Esophagus squamous epithelium (tissue), 5 donors: ENCODE results near the gene ZNF410. TPM values are rescaled to one million over a fixed set of nuclear protein-coding genes. Genes with fewer than 3 reads are reported as not detected.
"Not testable (repeated sequence)": the region's sequence is repeated elsewhere in the genome, so short reads cannot be mapped to it uniquely, and the experiment has no call there.

Experiments used
- DNase-seq: peaks from one replicate; lab custom pipeline; 2025; lab: John Stamatoyannopoulos, UW
- H3K27ac ChIP-seq, 4 donors: fragments of 200-600 bp; sonication (generic); one replicate each; pipeline ENCODE4 v1.5.1; 2016 to 2019; ENCODE audit warnings: mild to moderate bottlenecking in 1 of 4
- H3K27me3 ChIP-seq, 4 donors: fragments of 200-600 bp; sonication (generic); 1 replicate in 3 of 4; 2 replicates in 1 of 4; pipeline versions ENCODE4 v1.5.1 to v1.6.0; 2017 to 2021; ENCODE audit warnings: antibody characterized with exemption in 1 of 4
- H3K36me3 ChIP-seq, 3 donors: fragments of 200-600 bp; sonication (generic); one replicate each; pipeline ENCODE4 v1.5.1; 2016 to 2019
- H3K4me1 ChIP-seq, 3 donors: fragments of 200-600 bp; sonication (generic); one replicate each; pipeline ENCODE4 v1.5.1; 2017 to 2019
- H3K4me3 ChIP-seq, 4 donors: fragments of 200-600 bp; sonication (generic); 1 replicate in 3 of 4; 2 replicates in 1 of 4; pipeline ENCODE4 v1.5.1; 2016 to 2019; ENCODE audit warnings: mild to moderate bottlenecking in 2 of 4, moderate library complexity in 1 of 4
- H3K9me3 ChIP-seq, 3 donors: fragments of 200-600 bp; sonication (generic); one replicate each; pipeline ENCODE4 v1.5.1; 2016 to 2019
- CTCF ChIP-seq, 6 experiments: fragments of 450-650 bp in 4 of 6; fragments of 200-600 bp in 2 of 6; sonication (generic) in 2 of 6; IDR thresholded peaks; one replicate each; pipeline ENCODE4 v1.5.1; 2016 to 2019; ENCODE audit warnings: antibody characterized with exemption in 6 of 6, mild to moderate bottlenecking in 4 of 6, moderate library complexity in 4 of 6
- POLR2A ChIP-seq, 4 donors: fragments of 450-650 bp; IDR thresholded peaks; one replicate each; pipeline ENCODE4 v1.6.1; 2017; ENCODE audit warnings: antibody characterized with exemption in 4 of 4, mild to moderate bottlenecking in 4 of 4, moderate library complexity in 3 of 4
- WGBS, 2 donors: methylation state at CpG; one replicate each; pipeline ENCODE4 v1.1.5; 2018; 5-methylcytosine and 5-hydroxymethylcytosine counted together
- intact Hi-C: fragments of 100-400 bp; cut with DNase I; formaldehyde crosslinking; loops from one replicate; pipeline ENCODE4 v1.15.0; 2022
- total RNA-seq, 4 donors: library from RNA; depleted of rRNA; stranded (reverse); fragments of >200 nt; gene quantifications; one replicate each; pipeline ENCODE4 v1.1.0, GENCODE V29; 2016
- donor health status: DM: yes; HTN: yes; CAD: no.

The ZNF410 gene
- total RNA-seq, 4 donors from 2014 or later, result 37.8 to 52.3 (median 38.1) TPM

DNA sequence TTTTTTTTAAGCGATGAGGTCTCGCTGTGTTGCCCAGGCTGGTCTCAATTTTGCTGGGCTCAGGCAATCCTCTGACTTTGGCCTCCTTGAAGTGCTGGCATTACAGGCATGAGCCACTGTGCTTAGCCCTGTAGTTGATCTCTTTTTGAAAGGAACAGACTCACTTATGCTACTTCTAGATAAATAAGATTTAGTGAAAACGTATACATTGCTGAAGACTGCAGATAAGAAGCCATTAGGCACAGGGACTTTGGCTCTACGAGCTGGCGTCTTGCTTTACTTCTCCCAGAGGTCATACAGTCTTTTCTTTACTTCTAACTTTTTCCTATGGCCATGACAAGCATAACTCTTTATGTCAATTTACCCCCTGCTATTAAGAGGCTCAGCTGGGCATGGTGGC, 25.6 kb upstream of the ZNF410 start:
- Histone ChIP-seq H3K4me3 (no peak overlapping the region), H3K27me3 (no peaks in the 10 kb centered on the region), H3K4me1 (no peaks in the 10 kb centered on the region), H3K27ac (no peak overlapping the region), H3K36me3 (peaks cover 0 to 58% (median 0%) of the 10 kb centered on the region in 3 donors), H3K9me3 (no peaks in the 10 kb centered on the region)
- TF ChIP-seq POLR2A (IDR thresholded peaks at IDR 0.05), result no peak
- TF ChIP-seq CTCF (IDR thresholded peaks at IDR 0.05), result no peak
- intact Hi-C loops, result no loop called here
- WGBS, 2 donors, result 93 to 94% methylated on average over 5 of the region's 5 CpGs
- no peak for DNase-seq

DNA sequence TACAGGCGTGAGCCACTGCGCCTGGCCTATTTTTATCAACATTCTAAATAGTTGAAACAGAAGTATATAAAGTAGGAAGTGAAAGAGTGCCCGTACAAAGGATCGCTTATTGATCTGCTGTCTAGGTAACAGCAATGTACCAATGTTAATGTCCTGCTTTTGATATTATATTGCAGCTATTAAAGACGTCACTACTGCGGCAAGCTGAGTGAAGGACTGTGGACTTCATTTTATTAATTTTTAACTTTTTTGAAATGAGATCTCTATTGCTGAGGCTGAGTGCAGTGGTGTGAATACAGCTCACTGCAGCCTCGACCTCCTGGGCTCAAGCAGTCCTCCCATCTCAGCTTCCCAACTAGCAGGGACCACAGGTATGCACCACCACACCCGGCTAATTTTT, 24.2 kb upstream of the ZNF410 start:
- Histone ChIP-seq H3K27me3 (no peaks in the 10 kb centered on the region), H3K4me1 (no peaks in the 10 kb centered on the region), H3K4me3 (no peak overlapping the region), H3K27ac (no peak overlapping the region), H3K9me3 (no peaks in the 10 kb centered on the region), H3K36me3 (peaks cover 0 to 58% (median 0%) of the 10 kb centered on the region in 3 donors)
- intact Hi-C loops, result no loop called here
- DNase-seq, result no peak
- TF ChIP-seq POLR2A (IDR thresholded peaks at IDR 0.05), result no peak
- no peak for TF ChIP-seq CTCF (IDR thresholded peaks at IDR 0.05)
- WGBS, 2 donors, result 92 to 93% methylated on average over 8 of the region's 8 CpGs

DNA sequence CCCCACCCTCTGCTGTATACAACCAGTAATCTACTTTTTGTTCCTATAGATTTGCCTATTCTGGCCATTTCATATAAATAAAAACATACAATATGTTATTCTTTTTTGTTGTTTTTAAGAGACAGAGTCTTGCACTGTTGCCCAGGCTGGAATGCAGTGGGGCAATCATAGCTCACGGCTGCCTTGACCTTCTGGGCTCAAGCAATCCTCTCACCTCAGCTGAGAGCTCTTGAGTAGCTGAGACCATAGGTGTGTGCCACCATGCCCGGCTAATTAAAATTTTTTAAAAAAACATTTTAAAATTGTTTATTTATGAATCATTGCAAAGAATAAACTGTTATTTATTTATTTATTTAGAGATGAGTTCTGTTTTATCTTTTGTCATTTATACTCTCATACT, 23.4 kb upstream of the ZNF410 start:
- no peaks in the 10 kb centered on the region for H3K9me3 ChIP-seq
- no peak overlapping the region for H3K27ac ChIP-seq
- TF ChIP-seq POLR2A (IDR thresholded peaks at IDR 0.05) (no peak), CTCF (IDR thresholded peaks at IDR 0.05) (no peak)
- H3K4me1 ChIP-seq, result no peaks in the 10 kb centered on the region
- H3K27me3 ChIP-seq, result no peaks in the 10 kb centered on the region
- DNase-seq, result no peak
- no peak overlapping the region for H3K4me3 ChIP-seq
- peaks cover 0 to 58% (median 0%) of the 10 kb centered on the region in 3 donors for H3K36me3 ChIP-seq
- WGBS, 2 donors, result 84 to 90% methylated on average over 2 of the region's 2 CpGs
- intact Hi-C loops, result no loop called here

- DNase-seq, result no peak
- WGBS, 2 donors, result 82 to 89% methylated on average over 8 of the region's 8 CpGs
- TF ChIP-seq CTCF (IDR thresholded peaks at IDR 0.05) (no peak), POLR2A (IDR thresholded peaks at IDR 0.05) (no peak)
- H3K4me3 ChIP-seq, result no peak overlapping the region
- intact Hi-C loops, result no loop called here
- H3K9me3 ChIP-seq, result no peaks in the 10 kb centered on the region
- no peaks in the 10 kb centered on the region for H3K4me1 ChIP-seq
- H3K36me3 ChIP-seq, result peaks cover 0 to 49% (median 0%) of the 10 kb centered on the region in 3 donors
- H3K27me3 ChIP-seq, result no peaks in the 10 kb centered on the region
- no peak overlapping the region for H3K27ac ChIP-seq
Observed at GRCh38 chr14:73865534-73866113, 21.0 kb upstream of the ZNF410 start.

DNA sequence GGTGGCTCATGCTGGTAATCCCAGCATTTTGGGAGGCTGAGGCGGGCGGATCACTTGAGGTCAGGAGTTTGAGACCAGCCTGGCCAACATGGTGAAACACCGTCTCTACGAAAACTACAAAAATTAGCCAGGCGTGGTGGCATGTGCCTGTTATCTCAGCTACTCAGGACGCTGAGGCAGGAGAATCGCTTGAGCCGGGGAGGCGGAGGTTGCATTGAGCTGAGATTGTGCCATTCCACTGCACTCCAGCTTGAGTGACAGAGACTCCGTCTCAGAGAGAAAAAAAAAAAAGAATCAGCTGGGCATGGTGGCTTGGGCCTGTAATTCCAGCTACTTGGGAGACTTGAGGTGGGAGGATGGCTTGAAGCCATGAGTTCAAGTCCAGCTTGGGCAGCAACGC, 16.9 kb upstream of the ZNF410 start:
- H3K4me1 ChIP-seq, H3K9me3 ChIP-seq, H3K27me3 ChIP-seq, DNase-seq, intact Hi-C loops, H3K36me3 ChIP-seq, H3K27ac ChIP-seq, H3K4me3 ChIP-seq: not testable (repeated sequence)
- 92 to 97% methylated on average over 10 to 11 of the region's 11 CpGs for WGBS, 2 donors
